H9 (cell line): ENCODE data around the gene CPT1A. TPM values are rescaled to one million over a fixed set of nuclear protein-coding genes. Genes with fewer than 3 reads are reported as not detected.

ENCODE experiments used
- DNase-seq: peaks from one replicate; pipeline ENCODE4 v3.0.0-alpha.2; 2017
- H2AFZ ChIP-seq: one replicate; pipeline ENCODE4 v1.6.1; 2013; ENCODE audit warnings: mild to moderate bottlenecking, low read length, control low read depth, moderate library complexity
- H2AK5ac ChIP-seq: 2 replicates; pipeline ENCODE4 v1.6.1; 2013; ENCODE audit warnings: low read length, control low read depth, mixed read lengths; ENCODE audit not compliant: insufficient read length
- H2BK120ac ChIP-seq: one replicate; pipeline ENCODE4 v1.6.1; 2013; ENCODE audit warnings: low read depth, mild to moderate bottlenecking, low read length, control low read depth, inconsistent platforms; ENCODE audit not compliant: poor library complexity, severe bottlenecking
- H2BK12ac ChIP-seq: 2 replicates; pipeline ENCODE4 v1.6.1; 2013; ENCODE audit warnings: low read length, control low read depth, mixed read lengths, low read depth; ENCODE audit not compliant: insufficient read length
- H2BK15ac ChIP-seq: 2 replicates; pipeline ENCODE4 v1.6.1; 2013; ENCODE audit warnings: low read depth, low read length, control low read depth
- H2BK20ac ChIP-seq: one replicate; pipeline ENCODE4 v1.6.1; 2013; ENCODE audit warnings: low read depth, mild to moderate bottlenecking, low read length, control low read depth, inconsistent platforms; ENCODE audit not compliant: poor library complexity, severe bottlenecking
- H2BK5ac ChIP-seq: 2 replicates; pipeline ENCODE4 v1.6.1; 2013; ENCODE audit warnings: low read length, control low read depth, mixed read lengths; ENCODE audit not compliant: insufficient read length
- H3K14ac ChIP-seq: 2 replicates; pipeline ENCODE4 v1.6.1; 2013; ENCODE audit warnings: low read length, control low read depth; ENCODE audit not compliant: insufficient read depth
- H3K18ac ChIP-seq: 2 replicates; pipeline ENCODE4 v1.6.1; 2013; ENCODE audit warnings: low read depth, mild to moderate bottlenecking, mixed read lengths, low read length, control low read depth; ENCODE audit not compliant: insufficient read length
- H3K23ac ChIP-seq: 2 replicates; pipeline ENCODE4 v1.6.1; 2013; ENCODE audit warnings: low read length, control low read depth, mixed read lengths, low read depth; ENCODE audit not compliant: insufficient read length
- H3K23me2 ChIP-seq: 2 replicates; pipeline ENCODE4 v1.6.1; 2013; ENCODE audit warnings: low read depth, mild to moderate bottlenecking, mixed read lengths, low read length, control low read depth; ENCODE audit not compliant: insufficient read length, poor library complexity, severe bottlenecking
- H3K27ac ChIP-seq: 2 replicates; pipeline ENCODE4 v1.5.1; 2013; ENCODE audit warnings: low read length, control low read depth, mixed read lengths, low read depth; ENCODE audit not compliant: insufficient read length
- H3K27me3 ChIP-seq: 2 replicates; pipeline ENCODE4 v1.6.1; 2013; ENCODE audit warnings: low read length, control low read depth, inconsistent platforms; ENCODE audit not compliant: insufficient read depth
- H3K4ac ChIP-seq: 2 replicates; pipeline ENCODE4 v1.6.1; 2013; ENCODE audit warnings: low read depth, mild to moderate bottlenecking, control low read depth, inconsistent platforms, low read length, moderate library complexity
- H3K4me1 ChIP-seq: 2 replicates; pipeline ENCODE4 v1.6.1; 2013; ENCODE audit warnings: low read length, control low read depth, inconsistent platforms; ENCODE audit not compliant: insufficient read depth
- H3K4me2 ChIP-seq: 2 replicates; pipeline ENCODE4 v1.6.1; 2013; ENCODE audit warnings: low read length, control low read depth, mixed read lengths; ENCODE audit not compliant: insufficient read length, insufficient read depth
- H3K56ac ChIP-seq: 2 replicates; pipeline ENCODE4 v1.6.1; 2013; ENCODE audit warnings: low read depth, mild to moderate bottlenecking, mixed read lengths, low read length, control low read depth; ENCODE audit not compliant: insufficient read length
- H3K79me1 ChIP-seq: 2 replicates; pipeline ENCODE4 v1.6.1; 2013; ENCODE audit warnings: low read depth, mild to moderate bottlenecking, moderate library complexity, low read length, control low read depth, inconsistent platforms; ENCODE audit not compliant: insufficient read depth, poor library complexity, severe bottlenecking
- H3K79me2 ChIP-seq: 2 replicates; pipeline ENCODE4 v1.6.1; 2013; ENCODE audit warnings: low read length, control low read depth, inconsistent platforms; ENCODE audit not compliant: insufficient read depth
- H3K9ac ChIP-seq: 2 replicates; pipeline ENCODE4 v1.6.1; 2013; ENCODE audit warnings: low read length, control low read depth, mixed read lengths; ENCODE audit not compliant: insufficient read length; ENCODE audit errors: extremely low read depth
- H3K9me3 ChIP-seq: one replicate; pipeline ENCODE4 v1.6.1; 2013; ENCODE audit warnings: low read depth, low read length, inconsistent platforms; ENCODE audit not compliant: control insufficient read depth
- H3T11ph ChIP-seq: one replicate; pipeline ENCODE4 v1.6.1; 2013; ENCODE audit warnings: mild to moderate bottlenecking, low read length, control low read depth, inconsistent platforms
- H4K20me1 ChIP-seq: one replicate; pipeline ENCODE4 v1.6.1; 2013; ENCODE audit not compliant: control insufficient read depth, insufficient read length, insufficient read depth
- H4K5ac ChIP-seq: 2 replicates; pipeline ENCODE4 v1.6.1; 2013; ENCODE audit warnings: low read depth, mild to moderate bottlenecking, mixed read lengths, low read length, control low read depth; ENCODE audit not compliant: insufficient read length
- H4K8ac ChIP-seq: replicated peaks from 2 replicates; pipeline ENCODE4 v1.6.1; 2013; ENCODE audit warnings: low read length, control low read depth, mixed read lengths, low read depth; ENCODE audit not compliant: insufficient read length
- H4K91ac ChIP-seq: 2 replicates; pipeline ENCODE4 v1.6.1; 2013; ENCODE audit warnings: low read depth, mild to moderate bottlenecking, moderate library complexity, mixed read lengths, low read length, control low read depth; ENCODE audit not compliant: insufficient read length
- H3K27ac Mint-ChIP-seq, 3 experiments: 2 replicates in 2 of 3; 3 replicates in 1 of 3; pipeline ENCODE4 v1.8.0; 2020 to 2021; ENCODE audit warnings: mixed read lengths in 3 of 3, mild to moderate bottlenecking in 1 of 3, moderate library complexity in 1 of 3
- H3K27me3 Mint-ChIP-seq: 2 replicates; pipeline ENCODE4 v1.8.0; 2021; ENCODE audit warnings: low read depth, mild to moderate bottlenecking, moderate library complexity, mixed read lengths
- H3K36me3 Mint-ChIP-seq, 3 experiments: 2 replicates in 2 of 3; 3 replicates in 1 of 3; pipeline ENCODE4 v1.8.0; 2020 to 2021; ENCODE audit warnings: low read depth in 3 of 3, mixed read lengths in 3 of 3; ENCODE audit not compliant: insufficient read depth in 1 of 3
- H3K4me1 Mint-ChIP-seq, 2 experiments: 2 replicates each; pipeline ENCODE4 v1.8.0; 2020; ENCODE audit warnings: mixed read lengths in 2 of 2
- H3K4me3 Mint-ChIP-seq, 2 experiments: 2 replicates in 1 of 2; 3 replicates in 1 of 2; pipeline ENCODE4 v1.8.0; 2020 to 2021; ENCODE audit warnings: mild to moderate bottlenecking in 2 of 2, mixed read lengths in 2 of 2, moderate library complexity in 1 of 2
- H3K9me3 Mint-ChIP-seq, 2 experiments: 2 replicates in 1 of 2; 3 replicates in 1 of 2; pipeline ENCODE4 v1.8.0; 2020; ENCODE audit warnings: mild to moderate bottlenecking in 2 of 2, mixed read lengths in 2 of 2, moderate library complexity in 1 of 2
- WGBS: extraction: QIAGEN DNeasy Blood & Tissue Kit; methylation state at CpG from one replicate; pipeline ENCODE4 v1.1.7; 2013; ENCODE audit warnings: missing lambda C conversion rate, low lambda C conversion rate, mixed read lengths; ENCODE audit not compliant: insufficient read length; ENCODE audit errors: extremely low coverage; 5-methylcytosine and 5-hydroxymethylcytosine counted together
- total RNA-seq: library from RNA; stranded (reverse); gene quantifications from 2 replicates; pipeline ENCODE4 v1.2.1, GENCODE V29; 2021
- TF ChIP-seq, protein P1 (sequence below): fragments of 200-600 bp; sonication (generic); conservative IDR thresholded peaks from 3 replicates; pipeline ENCODE4 v1.8.0; 2021; ENCODE audit warnings: antibody characterized with exemption, mild to moderate bottlenecking

Gene CPT1A
- total RNA-seq, 1 experiment from 2014 or later, result 7.5 TPM

GRCh38 chr11:68822546-68822945, 19.2 kb downstream of the CPT1A start:
- H2BK5ac ChIP-seq, result no peak overlapping the region
- peaks cover under 1% of the 10 kb centered on the region in 2 experiments; a peak in 2 of 4 replicates for H3K4me1 Mint-ChIP-seq
- H2AFZ ChIP-seq, result no peak overlapping the region
- H3K27me3 Mint-ChIP-seq, result peaks cover 1% of the 10 kb centered on the region; the same call in 1 of the 2 replicates
- no peak overlapping the region for H3K27ac ChIP-seq
- no peak overlapping the region for H4K5ac ChIP-seq
- no CpG with 5 or more reads among the region's 5 CpGs for WGBS
- no peak overlapping the region for H3K4me3 Mint-ChIP-seq
- no peak overlapping the region for H3K9ac ChIP-seq
- DNase-seq, result no peak
- H3K9me3 Mint-ChIP-seq, result no peaks in the 10 kb centered on the region
- H3K4ac ChIP-seq, result no peak overlapping the region
- no peak overlapping the region for H3K56ac ChIP-seq
- no peak overlapping the region for H2BK20ac ChIP-seq
- no peak overlapping the region for H2BK15ac ChIP-seq
- TF ChIP-seq, protein P1, sequence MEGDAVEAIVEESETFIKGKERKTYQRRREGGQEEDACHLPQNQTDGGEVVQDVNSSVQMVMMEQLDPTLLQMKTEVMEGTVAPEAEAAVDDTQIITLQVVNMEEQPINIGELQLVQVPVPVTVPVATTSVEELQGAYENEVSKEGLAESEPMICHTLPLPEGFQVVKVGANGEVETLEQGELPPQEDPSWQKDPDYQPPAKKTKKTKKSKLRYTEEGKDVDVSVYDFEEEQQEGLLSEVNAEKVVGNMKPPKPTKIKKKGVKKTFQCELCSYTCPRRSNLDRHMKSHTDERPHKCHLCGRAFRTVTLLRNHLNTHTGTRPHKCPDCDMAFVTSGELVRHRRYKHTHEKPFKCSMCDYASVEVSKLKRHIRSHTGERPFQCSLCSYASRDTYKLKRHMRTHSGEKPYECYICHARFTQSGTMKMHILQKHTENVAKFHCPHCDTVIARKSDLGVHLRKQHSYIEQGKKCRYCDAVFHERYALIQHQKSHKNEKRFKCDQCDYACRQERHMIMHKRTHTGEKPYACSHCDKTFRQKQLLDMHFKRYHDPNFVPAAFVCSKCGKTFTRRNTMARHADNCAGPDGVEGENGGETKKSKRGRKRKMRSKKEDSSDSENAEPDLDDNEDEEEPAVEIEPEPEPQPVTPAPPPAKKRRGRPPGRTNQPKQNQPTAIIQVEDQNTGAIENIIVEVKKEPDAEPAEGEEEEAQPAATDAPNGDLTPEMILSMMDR, result no peak
- H4K91ac ChIP-seq, result no peak overlapping the region
- H2BK12ac ChIP-seq, result no peak overlapping the region
- no peaks in the 10 kb centered on the region for H3K79me2 ChIP-seq
- no peaks in the 10 kb centered on the region for H3K79me1 ChIP-seq
- no peaks in the 10 kb centered on the region for H3K9me3 ChIP-seq
- H3K27ac Mint-ChIP-seq, result no peak overlapping the region
- H4K8ac ChIP-seq, result no peak overlapping the region
- no peak overlapping the region for H3K18ac ChIP-seq
- no peak overlapping the region for H3K4me2 ChIP-seq
- H2BK120ac ChIP-seq, result no peak overlapping the region
- no peaks in the 10 kb centered on the region for H3K27me3 ChIP-seq
- H3K23ac ChIP-seq, result no peak overlapping the region
- H3T11ph ChIP-seq, result no peak overlapping the region
- no peaks in the 10 kb centered on the region for H4K20me1 ChIP-seq
- no peak overlapping the region for H3K14ac ChIP-seq
- no peaks in the 10 kb centered on the region for H3K4me1 ChIP-seq
- no peaks in the 10 kb centered on the region for H3K36me3 Mint-ChIP-seq
- H2AK5ac ChIP-seq, result no peak overlapping the region
- H3K23me2 ChIP-seq, result no peaks in the 10 kb centered on the region
